Measurements from ENCODE around the gene DOCK6. TPM values are rescaled to one million over a fixed set of nuclear protein-coding genes. Genes with fewer than 3 reads are reported as not detected.

Gene DOCK6
- total RNA-seq, 1 donor from 2014 or later, result 10.5 TPM

DNA sequence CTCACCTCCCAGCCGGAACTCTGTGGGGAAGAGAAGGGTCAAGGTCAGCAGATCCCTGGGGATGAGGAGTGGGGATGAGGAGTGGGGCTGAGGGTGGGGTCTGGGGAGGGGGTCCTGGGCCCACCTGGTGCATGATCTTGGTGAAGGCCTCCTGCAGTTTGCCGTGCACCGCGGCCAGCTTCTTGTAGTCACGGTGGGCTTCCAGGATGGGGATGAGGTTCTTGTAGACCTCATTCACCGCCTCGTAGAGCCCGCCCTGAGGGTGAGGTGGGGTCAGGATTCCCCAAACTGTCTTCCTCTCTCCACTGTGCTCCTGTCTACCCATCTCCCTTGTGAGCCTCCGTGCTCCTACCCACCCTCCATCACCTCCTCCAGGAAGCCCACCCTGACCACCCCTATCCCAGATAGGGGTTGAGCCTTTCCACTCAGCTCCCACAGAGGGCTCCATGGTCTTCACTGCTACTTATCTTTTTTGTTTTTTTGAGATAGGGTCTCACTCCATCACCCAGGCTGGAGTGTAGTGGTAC, 58.2 kb downstream of the DOCK6 start:
- TF ChIP-seq, protein P1, sequence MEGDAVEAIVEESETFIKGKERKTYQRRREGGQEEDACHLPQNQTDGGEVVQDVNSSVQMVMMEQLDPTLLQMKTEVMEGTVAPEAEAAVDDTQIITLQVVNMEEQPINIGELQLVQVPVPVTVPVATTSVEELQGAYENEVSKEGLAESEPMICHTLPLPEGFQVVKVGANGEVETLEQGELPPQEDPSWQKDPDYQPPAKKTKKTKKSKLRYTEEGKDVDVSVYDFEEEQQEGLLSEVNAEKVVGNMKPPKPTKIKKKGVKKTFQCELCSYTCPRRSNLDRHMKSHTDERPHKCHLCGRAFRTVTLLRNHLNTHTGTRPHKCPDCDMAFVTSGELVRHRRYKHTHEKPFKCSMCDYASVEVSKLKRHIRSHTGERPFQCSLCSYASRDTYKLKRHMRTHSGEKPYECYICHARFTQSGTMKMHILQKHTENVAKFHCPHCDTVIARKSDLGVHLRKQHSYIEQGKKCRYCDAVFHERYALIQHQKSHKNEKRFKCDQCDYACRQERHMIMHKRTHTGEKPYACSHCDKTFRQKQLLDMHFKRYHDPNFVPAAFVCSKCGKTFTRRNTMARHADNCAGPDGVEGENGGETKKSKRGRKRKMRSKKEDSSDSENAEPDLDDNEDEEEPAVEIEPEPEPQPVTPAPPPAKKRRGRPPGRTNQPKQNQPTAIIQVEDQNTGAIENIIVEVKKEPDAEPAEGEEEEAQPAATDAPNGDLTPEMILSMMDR (IDR thresholded peaks at IDR 0.05; ENCODE audit: insufficient read depth, low read length, severe bottlenecking), result no peak
- FAIRE-seq (no peak), DNase-seq (ENCODE audit: low read depth) (no peak)
- H3K36me3 ChIP-seq (ENCODE audit: control insufficient read depth, insufficient read depth, low read length), result peaks cover 14% of the 10 kb centered on the region
- no peak overlapping the region for H3K4me3 ChIP-seq (ENCODE audit: low read depth, low read length)
- no peaks in the 10 kb centered on the region for H3K27me3 ChIP-seq (ENCODE audit: control insufficient read depth, insufficient read depth, low read length)

DNA sequence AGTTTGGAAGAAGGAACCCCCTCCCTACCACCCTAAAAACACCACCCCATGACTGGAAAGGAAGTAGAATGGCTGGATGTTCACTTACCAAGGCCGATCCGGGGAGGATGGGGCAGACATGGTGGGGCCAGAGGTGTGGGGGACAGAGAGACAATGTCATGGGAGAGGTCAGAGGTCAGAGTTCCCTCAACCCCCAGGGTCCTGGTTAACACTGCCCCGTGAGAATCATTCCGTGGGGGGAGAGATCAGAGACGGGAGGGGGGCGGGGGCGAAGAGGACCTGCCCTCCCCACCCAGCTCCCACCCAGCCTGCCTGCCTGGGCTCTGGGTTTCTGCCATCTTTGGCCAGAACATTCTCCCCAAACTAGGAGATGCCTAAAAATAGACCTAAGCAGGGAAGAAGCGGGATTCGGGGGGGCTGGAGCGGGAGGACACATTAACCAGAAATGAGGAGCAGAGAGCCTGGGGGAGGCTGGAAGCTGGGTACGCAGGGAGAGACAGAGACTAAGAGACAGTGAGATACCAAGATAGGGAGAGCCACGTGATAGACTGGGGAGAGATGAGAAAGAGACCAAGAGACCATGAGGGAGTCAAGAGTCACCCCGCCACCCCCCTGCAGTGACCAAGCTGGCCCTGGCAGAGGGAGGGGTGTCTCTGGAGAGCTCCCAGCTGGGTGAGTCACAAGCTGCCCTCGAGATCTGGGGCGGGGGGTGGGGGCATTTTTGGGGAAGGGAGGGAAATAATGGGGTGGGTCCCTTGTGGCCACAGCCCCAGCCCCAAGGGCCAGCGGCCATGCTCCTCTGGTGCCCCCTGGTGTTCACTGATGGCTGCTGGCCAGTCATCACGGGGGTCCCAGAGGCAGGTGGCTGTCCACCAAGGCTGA, 58.9 kb downstream of the DOCK6 start:
- no peaks in the 10 kb centered on the region for H3K27me3 ChIP-seq (ENCODE audit: control insufficient read depth, insufficient read depth, low read length)
- H3K4me3 ChIP-seq (ENCODE audit: low read depth, low read length), result no peak overlapping the region
- TF ChIP-seq, protein P1 (IDR thresholded peaks at IDR 0.05; ENCODE audit: insufficient read depth, low read length, severe bottlenecking), result peak; percentile 83
- DNase-seq (ENCODE audit: low read depth), result no peak
- no peak for FAIRE-seq
- peaks cover 13% of the 10 kb centered on the region for H3K36me3 ChIP-seq (ENCODE audit: control insufficient read depth, insufficient read depth, low read length)

GRCh38 chr19:11202488-11203193, 59.7 kb downstream of the DOCK6 start:
- Histone ChIP-seq H3K27me3 (ENCODE audit: control insufficient read depth, insufficient read depth, low read length) (no peaks in the 10 kb centered on the region), H3K36me3 (ENCODE audit: control insufficient read depth, insufficient read depth, low read length) (peaks cover 13% of the 10 kb centered on the region), H3K4me3 (ENCODE audit: low read depth, low read length) (no peak overlapping the region)
- TF ChIP-seq, protein P1 (IDR thresholded peaks at IDR 0.05; ENCODE audit: insufficient read depth, low read length, severe bottlenecking), result no peak
- DNase-seq (ENCODE audit: low read depth), result no peak
- FAIRE-seq, result no peak

DNA sequence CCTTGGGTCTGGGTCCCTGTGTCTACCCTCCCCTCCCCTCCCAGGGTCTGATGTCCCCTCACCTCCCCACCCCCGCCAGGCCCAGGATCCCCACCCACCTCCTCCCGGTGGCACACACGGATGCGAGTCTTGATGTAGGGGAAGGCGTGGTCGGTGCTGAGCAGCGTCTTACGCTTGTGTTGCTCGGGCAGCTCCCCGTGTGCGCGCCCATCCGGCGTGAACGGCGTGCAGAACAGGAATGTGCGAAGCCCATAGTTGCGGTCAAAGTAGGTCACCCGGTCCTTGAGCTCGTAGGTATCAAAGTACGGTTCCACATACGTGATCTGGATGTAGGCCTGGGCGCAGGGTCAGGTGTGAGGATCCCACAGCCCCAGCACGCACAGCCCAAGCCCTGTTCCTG, 60.5 kb downstream of the DOCK6 start:
- no peak overlapping the region for H3K4me3 ChIP-seq (ENCODE audit: low read depth, low read length)

DNA sequence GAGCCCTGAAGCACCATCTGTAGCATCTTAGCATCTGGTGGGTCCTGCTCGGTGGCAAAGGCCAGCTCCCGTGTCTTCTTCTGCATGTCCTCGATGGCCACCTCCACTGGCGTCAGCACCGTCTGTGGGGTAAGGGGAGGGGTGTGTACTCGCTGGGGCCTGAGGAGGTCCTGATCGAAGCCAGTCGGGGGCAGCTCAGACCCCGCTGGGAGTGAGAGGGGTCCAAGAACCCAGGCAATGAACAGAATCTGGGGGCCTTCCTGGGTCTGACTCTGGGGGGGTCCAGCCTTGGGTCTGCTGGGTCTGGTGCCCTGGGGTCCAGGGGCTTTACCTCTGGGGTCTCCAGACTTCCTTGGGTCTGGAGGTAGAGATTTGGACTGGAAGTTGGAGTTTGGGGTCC, 61.4 kb downstream of the DOCK6 start:
- no peak for DNase-seq (ENCODE audit: low read depth)
- H3K27me3 ChIP-seq (ENCODE audit: control insufficient read depth, insufficient read depth, low read length), result no peaks in the 10 kb centered on the region
- FAIRE-seq, result no peak
- H3K36me3 ChIP-seq (ENCODE audit: control insufficient read depth, insufficient read depth, low read length), result peaks cover 13% of the 10 kb centered on the region
- no peak overlapping the region for H3K4me3 ChIP-seq (ENCODE audit: low read depth, low read length)
- TF ChIP-seq, protein P1 (IDR thresholded peaks at IDR 0.05; ENCODE audit: insufficient read depth, low read length, severe bottlenecking), result no peak

More for the DNA sequence above, 60.5 kb downstream of the DOCK6 start:
- TF ChIP-seq, protein P1 (IDR thresholded peaks at IDR 0.05; ENCODE audit: insufficient read depth, low read length, severe bottlenecking), result no peak
- Histone ChIP-seq H3K27me3 (ENCODE audit: control insufficient read depth, insufficient read depth, low read length) (no peaks in the 10 kb centered on the region), H3K36me3 (ENCODE audit: control insufficient read depth, insufficient read depth, low read length) (peaks cover 13% of the 10 kb centered on the region)
- DNase-seq (ENCODE audit: low read depth) (no peak), FAIRE-seq (no peak)

All from bronchial epithelial cell (primary cell).